ENCODE data around the gene CASR.

Gene CASR

DNA sequence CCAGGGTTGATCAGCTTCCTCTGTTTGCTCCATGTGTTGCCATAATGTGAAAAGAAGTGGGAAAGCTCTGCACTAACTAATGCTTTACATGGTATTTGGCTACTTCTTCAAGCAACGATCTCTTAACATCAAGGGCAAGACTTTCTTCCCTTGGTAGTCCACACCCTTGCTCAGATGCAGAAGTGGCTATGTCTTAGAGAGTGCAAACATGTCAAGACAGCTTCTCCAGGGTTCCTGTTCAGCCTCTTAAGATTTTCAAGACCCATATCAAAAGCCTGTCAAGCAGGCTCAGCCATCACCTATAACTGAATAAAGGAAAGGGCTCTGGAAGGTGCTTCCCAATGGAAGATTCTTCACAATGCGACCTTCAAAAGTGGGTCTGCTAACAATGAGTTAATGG lies 76.7 kb downstream of the CASR start:
- no peak for DNase-seq

DNA sequence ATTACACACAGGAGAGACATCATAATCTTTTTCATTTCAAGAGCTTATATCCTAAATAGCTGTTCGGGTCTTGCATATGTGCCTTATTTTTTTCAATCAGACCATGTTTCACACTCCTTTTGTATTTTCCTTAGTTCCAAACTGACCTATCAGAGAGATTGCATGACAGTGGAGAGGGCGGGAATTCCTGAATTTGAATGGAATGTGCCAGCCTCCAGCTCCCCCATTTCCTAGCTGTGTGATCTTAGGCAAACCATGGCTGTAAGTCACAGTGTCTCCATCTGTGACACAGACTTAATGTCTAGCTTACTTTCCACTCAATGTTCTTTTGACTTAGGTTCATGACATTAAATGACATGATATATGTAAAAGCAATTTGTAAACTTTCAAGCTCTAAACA lies 79.6 kb downstream of the CASR start:
- DNase-seq: no peak

DNA sequence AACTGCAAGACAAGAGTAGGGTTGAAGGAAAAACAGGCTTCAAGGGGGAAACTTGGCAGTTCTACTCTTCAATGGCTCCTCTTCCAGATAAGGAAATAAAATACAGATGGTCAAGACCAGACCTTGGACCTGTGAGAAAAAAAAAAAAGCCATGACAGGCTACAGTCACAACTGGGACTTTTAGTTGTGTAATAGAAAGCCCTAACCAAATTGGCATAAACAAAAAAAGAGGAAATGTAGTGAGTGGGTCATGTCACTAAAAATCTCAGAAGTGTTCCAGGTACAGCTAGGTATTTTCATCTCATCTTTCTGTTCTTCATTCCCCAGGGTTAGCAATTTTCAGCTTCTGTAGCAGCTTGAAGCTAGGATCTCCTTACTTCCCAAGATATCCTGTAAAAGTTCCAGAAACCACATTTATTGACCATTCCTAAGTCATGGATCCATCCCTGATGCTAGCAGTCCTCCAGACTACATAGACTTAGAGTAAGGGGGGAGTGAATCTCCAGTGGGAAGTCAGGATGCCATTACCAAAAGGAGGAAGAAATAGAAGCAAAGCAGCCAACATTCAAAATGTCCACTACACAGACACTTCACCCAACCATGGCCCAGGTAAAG lies 80.6 kb downstream of the CASR start:
- no peak for DNase-seq

GRCh38 chr3:122265957-122266356 lies 82.5 kb downstream of the CASR start:
- no peak for DNase-seq

DNA sequence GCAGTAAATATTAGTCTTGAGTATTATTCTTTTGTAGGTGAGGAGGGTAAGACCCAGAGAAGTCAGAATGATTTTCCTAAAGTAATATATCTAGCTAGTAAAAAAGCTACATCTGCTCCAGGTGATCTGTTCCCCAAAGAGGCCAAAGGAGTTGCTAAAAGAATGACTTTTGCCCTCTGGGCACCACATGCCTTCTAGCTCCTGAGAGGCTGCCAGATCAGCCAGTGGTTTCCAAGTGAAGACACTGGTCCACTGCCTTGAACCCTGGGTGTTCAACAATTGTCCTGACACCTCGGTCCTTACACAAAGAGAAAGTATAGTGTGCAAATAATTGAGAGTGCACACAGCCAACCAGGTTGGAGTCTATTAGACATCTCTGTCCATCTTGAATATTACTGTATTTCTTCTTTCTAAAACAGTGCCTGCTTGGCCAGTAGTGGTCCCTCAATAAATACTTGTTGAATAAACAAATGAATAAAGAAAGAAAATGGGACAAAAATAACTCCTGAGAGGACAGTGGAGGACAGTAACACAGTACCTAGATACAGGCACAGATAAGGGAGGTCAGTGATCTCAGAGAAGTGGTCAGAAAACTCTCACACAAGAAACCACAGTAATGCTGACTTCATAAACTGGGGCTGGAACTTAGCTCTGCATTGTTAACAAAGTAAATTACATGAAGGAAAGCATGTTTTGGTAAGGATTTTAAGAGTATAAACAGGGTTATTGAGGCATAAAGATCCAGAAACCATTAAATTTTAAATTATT lies 85.0 kb downstream of the CASR start:
- no peak for DNase-seq

- DNase-seq: no peak
These were observed 85.6 kb downstream of the CASR start for GRCh38 chr3:122269045-122269444.

DNA sequence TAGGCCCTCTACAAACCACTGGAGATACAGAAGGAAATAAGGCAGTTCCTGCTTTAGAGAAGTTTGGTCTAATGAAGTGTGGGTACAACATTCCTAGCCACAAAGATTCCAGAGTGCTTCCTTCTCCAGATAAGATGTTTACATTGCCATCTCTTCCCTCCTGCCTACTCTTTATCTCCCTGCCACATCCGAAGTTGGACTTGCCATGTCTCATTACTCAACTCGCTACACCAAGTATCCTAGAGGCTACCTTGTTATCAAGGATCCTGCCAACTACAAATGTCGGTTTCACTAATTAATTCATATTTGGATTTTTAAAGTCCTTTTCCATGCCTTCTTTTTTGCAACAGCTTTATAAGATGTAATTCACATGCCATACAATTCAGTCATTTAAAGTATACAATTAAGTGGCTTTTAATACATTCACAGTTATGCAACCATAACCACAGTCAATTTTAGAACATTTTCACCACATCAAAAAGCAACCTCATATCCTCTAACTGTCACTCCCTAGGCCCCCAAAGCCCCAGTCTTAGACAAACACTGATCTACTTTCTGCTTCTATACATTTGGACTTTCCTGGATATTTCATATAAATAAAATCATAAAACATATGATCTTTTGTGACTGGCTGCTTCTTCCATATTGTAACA lies 87.9 kb downstream of the CASR start:
- DNase-seq: no peak

GRCh38 chr3:122272879-122273278 lies 89.4 kb downstream of the CASR start:
- DNase-seq: no peak

- DNase-seq: no peak
These were observed 90.0 kb downstream of the CASR start for GRCh38 chr3:122273498-122273897.

- no peak for DNase-seq
These were observed 98.4 kb downstream of the CASR start for GRCh38 chr3:122281891-122282290.

DNA sequence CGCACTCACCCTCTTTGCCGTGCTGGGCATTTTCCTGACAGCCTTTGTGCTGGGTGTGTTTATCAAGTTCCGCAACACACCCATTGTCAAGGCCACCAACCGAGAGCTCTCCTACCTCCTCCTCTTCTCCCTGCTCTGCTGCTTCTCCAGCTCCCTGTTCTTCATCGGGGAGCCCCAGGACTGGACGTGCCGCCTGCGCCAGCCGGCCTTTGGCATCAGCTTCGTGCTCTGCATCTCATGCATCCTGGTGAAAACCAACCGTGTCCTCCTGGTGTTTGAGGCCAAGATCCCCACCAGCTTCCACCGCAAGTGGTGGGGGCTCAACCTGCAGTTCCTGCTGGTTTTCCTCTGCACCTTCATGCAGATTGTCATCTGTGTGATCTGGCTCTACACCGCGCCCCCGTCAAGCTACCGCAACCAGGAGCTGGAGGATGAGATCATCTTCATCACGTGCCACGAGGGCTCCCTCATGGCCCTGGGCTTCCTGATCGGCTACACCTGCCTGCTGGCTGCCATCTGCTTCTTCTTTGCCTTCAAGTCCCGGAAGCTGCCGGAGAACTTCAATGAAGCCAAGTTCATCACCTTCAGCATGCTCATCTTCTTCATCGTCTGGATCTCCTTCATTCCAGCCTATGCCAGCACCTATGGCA lies 100.5 kb downstream of the CASR start:
- DNase-seq: no peak

DNA sequence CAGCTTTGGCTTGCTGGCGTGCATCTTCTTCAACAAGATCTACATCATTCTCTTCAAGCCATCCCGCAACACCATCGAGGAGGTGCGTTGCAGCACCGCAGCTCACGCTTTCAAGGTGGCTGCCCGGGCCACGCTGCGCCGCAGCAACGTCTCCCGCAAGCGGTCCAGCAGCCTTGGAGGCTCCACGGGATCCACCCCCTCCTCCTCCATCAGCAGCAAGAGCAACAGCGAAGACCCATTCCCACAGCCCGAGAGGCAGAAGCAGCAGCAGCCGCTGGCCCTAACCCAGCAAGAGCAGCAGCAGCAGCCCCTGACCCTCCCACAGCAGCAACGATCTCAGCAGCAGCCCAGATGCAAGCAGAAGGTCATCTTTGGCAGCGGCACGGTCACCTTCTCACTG lies 101.0 kb downstream of the CASR start:
- no peak for DNase-seq

- no peak for DNase-seq
These were observed 110.9 kb downstream of the CASR start for GRCh38 chr3:122294359-122294758.

DNA sequence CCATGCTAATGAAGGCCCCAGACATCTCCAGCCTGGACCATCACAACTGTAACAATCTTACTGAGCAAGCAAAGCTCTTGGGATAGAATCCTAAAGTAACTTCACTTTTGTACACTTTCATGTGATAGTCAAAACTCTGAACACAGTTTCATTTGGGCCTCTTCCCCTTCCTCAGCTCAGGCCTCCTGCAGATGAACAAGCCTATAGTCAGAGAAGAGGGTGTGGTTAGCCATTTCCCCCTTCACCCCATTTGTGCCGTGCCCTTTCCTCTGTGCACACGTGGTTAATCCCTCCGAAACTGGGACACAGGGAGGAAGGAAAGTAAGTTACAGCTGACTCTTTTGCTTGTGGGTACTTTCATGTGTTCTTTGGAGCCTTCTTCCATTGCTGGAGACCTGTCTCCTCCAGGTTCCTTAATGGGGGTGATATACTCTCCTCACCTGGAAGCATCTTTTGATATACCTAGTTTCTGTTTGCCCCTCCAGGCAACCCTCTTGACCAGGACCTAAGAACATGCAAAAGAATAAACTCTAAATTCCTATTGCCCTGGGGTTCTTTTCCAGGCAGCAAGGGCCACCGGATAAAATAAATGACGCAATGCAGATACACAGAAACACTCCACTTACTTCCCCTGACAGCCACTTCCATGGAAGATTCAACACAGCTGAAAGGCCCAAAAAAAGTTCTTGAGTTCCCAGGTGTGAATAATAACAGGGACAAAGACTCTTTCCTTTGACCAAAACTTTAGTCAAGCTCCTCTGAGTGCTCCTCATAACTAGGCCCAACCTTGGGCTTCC lies 112.0 kb downstream of the CASR start:
- no peak for DNase-seq

DNA sequence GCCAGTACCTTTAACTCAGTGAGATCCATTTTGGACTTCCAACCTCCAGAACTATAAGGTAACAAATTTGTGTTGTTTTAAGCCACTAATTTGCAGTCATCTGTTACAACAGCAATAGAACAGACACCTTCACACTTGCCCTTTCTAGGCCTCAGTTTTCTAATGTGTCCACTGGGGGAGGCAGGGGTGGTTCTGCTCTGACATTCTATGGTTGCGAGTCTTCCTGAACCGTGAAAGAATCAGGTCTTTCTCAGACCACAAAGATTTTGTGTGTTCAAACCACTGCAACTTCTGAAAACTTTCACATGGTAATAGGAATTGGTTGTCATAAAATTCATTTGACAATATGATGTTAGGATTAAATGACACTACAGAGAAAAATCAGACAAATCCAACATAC lies 114.8 kb downstream of the CASR start:
- no peak for DNase-seq

- DNase-seq: no peak
These were observed 115.7 kb downstream of the CASR start for GRCh38 chr3:122299215-122299614.

DNA sequence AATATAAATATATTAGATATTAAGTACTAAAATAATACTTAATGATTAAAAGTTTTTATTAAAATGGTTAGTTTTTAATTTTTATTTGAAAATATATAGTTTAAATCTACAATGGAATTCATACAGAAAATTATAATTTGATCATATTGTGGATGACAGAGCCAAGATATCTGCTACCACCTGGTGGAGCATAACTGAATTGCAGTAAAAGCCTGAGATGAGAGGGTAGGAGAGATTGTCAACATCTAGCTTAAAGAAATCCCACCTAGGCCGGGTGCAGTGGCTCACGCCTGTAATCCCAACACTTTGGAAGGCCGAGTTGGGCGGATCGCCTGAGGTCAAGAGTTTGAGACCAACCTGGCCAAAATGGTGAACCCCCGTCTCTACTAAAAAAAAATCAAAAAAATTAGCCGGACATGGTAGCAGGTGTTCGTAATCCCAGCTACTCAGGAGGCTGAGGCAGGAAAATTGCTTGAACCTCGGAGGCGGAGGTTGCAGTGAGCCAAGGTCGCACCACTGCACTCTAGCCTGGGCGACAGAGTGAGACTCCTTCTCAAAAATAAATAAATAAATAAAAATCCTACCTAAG lies 116.5 kb downstream of the CASR start:
- peak; percentile 11 for DNase-seq

- no peak for DNase-seq
These were observed 117.6 kb downstream of the CASR start for GRCh38 chr3:122301063-122301462.

DNA sequence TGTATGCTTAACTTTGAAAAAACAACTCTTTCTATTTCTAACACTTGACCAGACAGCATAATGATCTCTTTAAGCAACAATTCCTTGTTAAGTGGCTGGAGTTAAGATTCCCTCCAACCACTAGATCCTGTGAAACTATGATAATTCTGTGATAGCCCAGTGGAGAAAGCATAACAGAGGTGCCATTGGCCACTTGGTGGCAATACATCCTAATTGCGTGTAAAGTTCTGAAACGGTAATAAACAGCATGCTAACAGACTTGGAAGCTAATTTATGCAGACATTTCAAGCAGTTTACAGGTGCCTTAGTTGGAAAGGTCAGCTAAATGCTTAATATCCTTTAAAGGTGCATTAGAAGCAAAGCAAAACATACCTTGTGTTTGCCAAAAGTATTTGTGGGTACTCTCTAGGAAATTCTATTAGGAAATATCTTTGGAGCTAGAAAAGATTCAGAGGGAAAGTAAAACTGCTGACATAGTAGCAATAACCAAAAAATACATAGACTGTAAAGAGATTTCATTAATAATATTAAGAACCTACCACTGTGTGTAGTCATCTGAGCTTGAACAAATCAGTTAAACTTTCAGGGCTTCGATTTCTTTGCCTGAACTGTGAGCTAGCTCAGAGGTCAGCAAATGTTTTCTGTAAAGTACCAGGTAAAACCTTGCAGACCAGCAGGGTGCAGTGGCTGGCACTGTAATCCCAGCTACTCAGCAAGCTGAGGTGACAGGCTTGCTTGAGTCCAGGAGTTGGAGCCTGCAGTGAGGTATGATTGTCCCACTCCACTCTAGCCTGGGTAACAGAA lies 122.6 kb downstream of the CASR start:
- DNase-seq: no peak

- DNase-seq: no peak
These were observed 123.1 kb downstream of the CASR start for GRCh38 chr3:122306622-122306953.

- no peak for DNase-seq
These were observed 123.7 kb downstream of the CASR start for GRCh38 chr3:122307094-122307687.
